ENCODE results near the gene ZNF22.

DNA sequence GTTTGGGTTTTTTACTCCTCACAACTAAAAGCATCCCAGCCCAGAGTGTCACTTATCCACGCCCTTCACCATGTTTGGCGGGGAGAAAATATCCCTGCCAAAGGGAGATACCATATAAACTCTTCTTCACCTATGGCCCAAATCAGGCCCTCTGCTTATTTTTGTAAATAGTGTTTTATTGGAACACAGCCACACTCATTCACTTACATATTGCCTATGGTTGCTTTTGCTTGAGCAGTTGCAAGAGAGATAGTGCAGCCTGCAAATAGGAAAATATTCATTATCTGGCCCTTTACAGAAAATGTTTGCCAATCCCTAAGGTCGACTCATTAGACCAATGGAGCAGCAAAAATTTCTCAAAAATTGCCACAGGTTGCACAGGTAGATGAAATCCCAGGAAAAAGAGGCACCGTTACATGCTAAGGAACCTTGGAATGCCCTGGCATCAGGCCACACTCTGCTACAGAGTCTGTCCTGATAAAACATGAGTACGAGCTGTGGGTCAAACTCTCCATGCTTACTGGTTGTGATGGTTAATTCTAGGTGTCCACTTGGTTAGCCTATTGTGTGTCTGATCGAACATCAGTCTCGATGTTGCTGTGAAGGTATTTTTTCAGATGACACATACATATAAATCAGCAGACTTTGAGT is 49.0 kb upstream of the ZNF22 start:
- TF ChIP-seq, protein P1, sequence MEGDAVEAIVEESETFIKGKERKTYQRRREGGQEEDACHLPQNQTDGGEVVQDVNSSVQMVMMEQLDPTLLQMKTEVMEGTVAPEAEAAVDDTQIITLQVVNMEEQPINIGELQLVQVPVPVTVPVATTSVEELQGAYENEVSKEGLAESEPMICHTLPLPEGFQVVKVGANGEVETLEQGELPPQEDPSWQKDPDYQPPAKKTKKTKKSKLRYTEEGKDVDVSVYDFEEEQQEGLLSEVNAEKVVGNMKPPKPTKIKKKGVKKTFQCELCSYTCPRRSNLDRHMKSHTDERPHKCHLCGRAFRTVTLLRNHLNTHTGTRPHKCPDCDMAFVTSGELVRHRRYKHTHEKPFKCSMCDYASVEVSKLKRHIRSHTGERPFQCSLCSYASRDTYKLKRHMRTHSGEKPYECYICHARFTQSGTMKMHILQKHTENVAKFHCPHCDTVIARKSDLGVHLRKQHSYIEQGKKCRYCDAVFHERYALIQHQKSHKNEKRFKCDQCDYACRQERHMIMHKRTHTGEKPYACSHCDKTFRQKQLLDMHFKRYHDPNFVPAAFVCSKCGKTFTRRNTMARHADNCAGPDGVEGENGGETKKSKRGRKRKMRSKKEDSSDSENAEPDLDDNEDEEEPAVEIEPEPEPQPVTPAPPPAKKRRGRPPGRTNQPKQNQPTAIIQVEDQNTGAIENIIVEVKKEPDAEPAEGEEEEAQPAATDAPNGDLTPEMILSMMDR (IDR thresholded peaks at IDR 0.05) = no peak
- no peak for TF ChIP-seq POLR2A (IDR thresholded peaks at IDR 0.05)

All from adrenal gland (tissue), 5 donors.